HepG2 (cell line): ENCODE data around the gene TACO1. TPM values are rescaled to one million over a fixed set of nuclear protein-coding genes. Genes with fewer than 3 reads are reported as not detected.

Experiments used
- ATAC-seq: fragments of 200-7000 bp; cut with Tn5 transposase; 3 replicates; pipeline ENCODE4 v1.9.1; 2020; ENCODE audit warnings: mild to moderate bottlenecking, moderate library complexity
- BruUV-seq: library from RNA; stranded (reverse); fragments of 400-500 nt; replicated peaks from 2 replicates; lab custom pipeline; 2021; lab: Mats Ljungman, UMichigan
- CTCF ChIA-PET: fragments of 300-600 bp; formaldehyde crosslinking; extraction: SDS; loops from one replicate; lab custom pipeline; 2021; ENCODE audit warnings: low total read pairs, inconsistent platforms, low intra/inter-chr PET ratio; lab: Yijun Ruan, JAX
- POLR2A ChIA-PET: fragments of 350-600 bp; sonication (Branson Sonifier 250); formaldehyde crosslinking; loops from one replicate; lab custom pipeline; 2020; ENCODE audit warnings: antibody characterized with exemption, inconsistent platforms; lab: Yijun Ruan, JAX
- DNase-seq: peaks from one replicate; pipeline ENCODE4 v3.0.0-alpha.2; 2015; ENCODE audit warnings: low spot score
- FAIRE-seq: peaks from 3 replicates; lab custom pipeline; 2011; peaks lifted over from hg19 to GRCh38; lab: Jason Lieb, UNC
- H2AFZ ChIP-seq: one replicate; pipeline ENCODE4 v1.6.1; 2011; ENCODE audit warnings: low read length, inconsistent platforms
- H3K27ac ChIP-seq: fragments of 300-600 bp; 3 replicates; pipeline ENCODE4 v1.8.0; 2011; ENCODE audit warnings: mixed run types, mild to moderate bottlenecking, mixed read lengths, low read length, inconsistent platforms; ENCODE audit not compliant: insufficient read depth; ENCODE audit errors: extremely low read length
- H3K27me3 ChIP-seq, 2 experiments: fragments of 200-600 bp in 1 of 2; 2 replicates in 1 of 2; 3 replicates in 1 of 2; pipeline versions ENCODE4 v1.6.0 to v1.8.0; 2011; ENCODE audit warnings: low read length in 2 of 2, mild to moderate bottlenecking in 2 of 2, moderate library complexity in 2 of 2, inconsistent platforms in 1 of 2; ENCODE audit not compliant: insufficient read depth in 2 of 2, control insufficient read depth in 1 of 2
- H3K36me3 ChIP-seq, 2 experiments: fragments of 200-600 bp in 1 of 2; replicated peaks in 1 of 2; 2 replicates in 1 of 2; 3 replicates in 1 of 2; pipeline versions ENCODE4 v1.5.1 to v1.8.0; 2011; ENCODE audit warnings: low read length in 2 of 2, inconsistent platforms in 1 of 2; ENCODE audit not compliant: insufficient read depth in 2 of 2, control insufficient read depth in 1 of 2
- H3K4me1 ChIP-seq: 2 replicates; pipeline ENCODE4 v1.5.1; 2012; ENCODE audit warnings: low read length, inconsistent platforms; ENCODE audit not compliant: insufficient read depth
- H3K4me2 ChIP-seq: 2 replicates; pipeline ENCODE4 v1.6.0; 2011; ENCODE audit warnings: low read depth, low read length, inconsistent platforms
- H3K4me3 ChIP-seq, 3 experiments: fragments of 200-600 bp in 1 of 3; sonication (generic), shearing (Covaris generic) in 1 of 3; replicated peaks in 1 of 3; 2 replicates each; pipeline ENCODE4 v1.5.1; 2011 to 2016; ENCODE audit warnings: low read length in 3 of 3, inconsistent platforms in 2 of 3, low read depth in 2 of 3, mild to moderate bottlenecking in 2 of 3, control low read depth in 1 of 3, mixed read lengths in 1 of 3; ENCODE audit not compliant: insufficient read depth in 1 of 3
- H3K79me2 ChIP-seq: one replicate; pipeline ENCODE4 v1.6.1; 2011; ENCODE audit warnings: low read length, inconsistent platforms; ENCODE audit not compliant: insufficient read depth
- H3K9ac ChIP-seq: 2 replicates; pipeline ENCODE4 v1.6.0; 2011; ENCODE audit warnings: mild to moderate bottlenecking, low read depth, low read length, inconsistent platforms; ENCODE audit not compliant: insufficient read depth
- H3K9me3 ChIP-seq: 2 replicates; pipeline ENCODE4 v1.5.1; 2012; ENCODE audit warnings: mild to moderate bottlenecking, low read length
- H4K20me1 ChIP-seq: 2 replicates; pipeline ENCODE4 v1.6.0; 2011; ENCODE audit warnings: inconsistent platforms, mild to moderate bottlenecking, low read length, moderate library complexity; ENCODE audit not compliant: insufficient read depth
- ARNT ChIP-seq: fragments of 450-650 bp; IDR thresholded peaks from 2 replicates; pipeline ENCODE4 v1.6.1; 2017
- GABPB1 ChIP-seq: IDR thresholded peaks from 2 replicates; pipeline ENCODE4 v1.6.1; 2016; ENCODE audit warnings: mild to moderate bottlenecking, missing genetic modification reagents, moderate library complexity, missing compliant biosample characterization
- LBX2 ChIP-seq: sonication (generic); formaldehyde crosslinking; IDR thresholded peaks from 2 replicates; pipeline ENCODE4 v1.5.0; 2020; ENCODE audit warnings: missing genetic modification reagents, mild to moderate bottlenecking, borderline replicate concordance
- PAXIP1 ChIP-seq: sonication (generic); formaldehyde crosslinking; conservative IDR thresholded peaks from 2 replicates; pipeline ENCODE4 v1.4.0; 2020; ENCODE audit warnings: mild to moderate bottlenecking, missing genetic modification reagents, moderate library complexity
- PHF21A ChIP-seq: sonication (generic); formaldehyde crosslinking; IDR thresholded peaks from 2 replicates; pipeline ENCODE4 v1.5.0; 2020; ENCODE audit warnings: mild to moderate bottlenecking, missing genetic modification reagents
- SAP130 ChIP-seq: IDR thresholded peaks from 2 replicates; pipeline ENCODE4 v1.6.1; 2016; ENCODE audit warnings: low read depth
- SNRNP70 ChIP-seq: fragments of 200-400 bp; formaldehyde crosslinking; IDR thresholded peaks from 2 replicates; pipeline ENCODE4 v1.6.1; 2017; ENCODE audit warnings: mild to moderate bottlenecking, low read depth, low read length, moderate library complexity
- U2AF2 ChIP-seq: fragments of 200-400 bp; formaldehyde crosslinking; IDR thresholded peaks from 2 replicates; pipeline ENCODE4 v1.6.1; 2017; ENCODE audit warnings: low read depth, mild to moderate bottlenecking, low read length
- ZNF275 ChIP-seq: sonication (generic); formaldehyde crosslinking; IDR thresholded peaks from 2 replicates; pipeline ENCODE4 v1.8.0; 2022; ENCODE audit warnings: missing genetic modification reagents, mild to moderate bottlenecking, inconsistent platforms, borderline replicate concordance
- ZNF770 ChIP-seq: sonication (generic); formaldehyde crosslinking; IDR thresholded peaks from 2 replicates; pipeline ENCODE4 v1.5.0; 2020; ENCODE audit warnings: mild to moderate bottlenecking, missing genetic modification reagents
- WGBS: methylation state at CpG from one replicate; pipeline ENCODE4 v1.1.6; 2017; ENCODE audit warnings: low lambda C conversion rate; 5-methylcytosine and 5-hydroxymethylcytosine counted together
- in situ Hi-C: cut with HindIII; loops from 2 replicates; pipeline ENCODE4 v1.10.0; 2017; ENCODE audit warnings: low pct_unique_long_range_greater_than_20kb; ENCODE audit not compliant: extremely low pct_ligation_motif_present
- intact Hi-C: fragments of 100-400 bp; cut with micrococcal nuclease; formaldehyde crosslinking; loops from one replicate; pipeline ENCODE4 v1.10.0; 2022; ENCODE audit not compliant: unreplicated experiment
- polyA plus RNA-seq, 8 experiments: library from polyadenylated mRNA; depleted of rRNA in 3 of 8; stranded (reverse) in 7 of 8; unstranded in 1 of 8; fragments of >200 nt; fragmentation: Illumina TruSeq in 4 of 8; extraction: Trizol in 4 of 8; gene quantifications; 2 replicates each; pipeline versions ENCODE4 v1.2.1 to v1.2.3, GENCODE V29; 2011 to 2016; ENCODE audit warnings: low read depth in 4 of 8, missing spikeins in 1 of 8, mixed read lengths in 1 of 8; ENCODE audit not compliant: insufficient read depth in 1 of 8
- total RNA-seq, 5 experiments: library from RNA; depleted of rRNA; stranded (reverse); fragments of >200 nt; fragmentation: Illumina TruSeq; extraction: Trizol; gene quantifications; 2 replicates each; pipeline ENCODE4 v1.2.3, GENCODE V29; 2016; ENCODE audit warnings: low read depth in 1 of 5

TACO1 gene
- total and polyA plus RNA-seq, 2 of the 13 experiments (the other 11 are each of a cell fraction or from before 2014, with no cell fraction given): 34.7 to 53.6 TPM

- BruUV-seq: no TSS peak
- Histone ChIP-seq H3K27me3 (no peaks in the 10 kb centered on the region), H3K36me3 (peaks cover 21 to 38% of the 10 kb centered on the region in 2 experiments), H3K9ac (peak overlapping the region; percentile 45), H3K27ac (peak overlapping the region; percentile 83), H3K4me1 (peaks cover 46% of the 10 kb centered on the region), H3K4me3 (peak overlapping the region in 2 of 3 experiments; percentile 8 to 33; a peak in 2 of 6 replicates), H3K79me2 (peaks cover 21% of the 10 kb centered on the region), H3K4me2 (peak overlapping the region; percentile 68), H4K20me1 (peaks cover 8% of the 10 kb centered on the region; the same call in 1 of the 2 replicates), H2AFZ (no peak overlapping the region), H3K9me3 (no peaks in the 10 kb centered on the region)
- WGBS: 17% methylated on average over 11 of the region's 11 CpGs
- DNase-seq: peak; percentile 83
- intact Hi-C loops: loop anchor here (2.0 to 10.0 kb wide), 5 partner anchors 29 to 155 kb away; partner anchors contain the start of genes DCAF7, KCNH6 and MAP3K3
- peak; percentile 95 for FAIRE-seq
- ATAC-seq: peak; percentile 58
- ChIA-PET POLR2A (interaction anchor here (0.9 to 3.2 kb wide), 7 partner anchors 13 to 59 kb away, joined by 3 to 28 read pairs (median 6); partner anchors contain the start of genes DCAF7, MAP3K3 and TACO1), CTCF (no interaction called here)
- in situ Hi-C loops: no loop called here
- TF ChIP-seq PAXIP1 (CRISPR knock-in tag) (peak; percentile 90), LBX2 (CRISPR knock-in tag) (no peak), SAP130 (peak; percentile 85), PHF21A (peak; percentile 39; the same call in 1 of the 2 replicates), ARNT (no peak), ZNF275 (CRISPR knock-in tag) (no peak), SNRNP70 (no peak), ZNF770 (0 out of 2 replicates have a peak, but pooled peaks have one; percentile 8), U2AF2 (no peak), GABPB1 (CRISPR knock-in tag) (peak; percentile 18; the same call in 1 of the 2 replicates)
These were observed 21.1 kb upstream of the TACO1 start for GRCh38 chr17:63579633-63580032.
